Measurements from ENCODE around the gene ADGRA1. TPM values are rescaled to one million over a fixed set of nuclear protein-coding genes. Genes with fewer than 3 reads are reported as not detected.

ADGRA1 gene
- total and polyA plus RNA-seq, 2 of the 13 experiments (the other 11 are each of a cell fraction or from before 2014, with no cell fraction given): not detected

DNA sequence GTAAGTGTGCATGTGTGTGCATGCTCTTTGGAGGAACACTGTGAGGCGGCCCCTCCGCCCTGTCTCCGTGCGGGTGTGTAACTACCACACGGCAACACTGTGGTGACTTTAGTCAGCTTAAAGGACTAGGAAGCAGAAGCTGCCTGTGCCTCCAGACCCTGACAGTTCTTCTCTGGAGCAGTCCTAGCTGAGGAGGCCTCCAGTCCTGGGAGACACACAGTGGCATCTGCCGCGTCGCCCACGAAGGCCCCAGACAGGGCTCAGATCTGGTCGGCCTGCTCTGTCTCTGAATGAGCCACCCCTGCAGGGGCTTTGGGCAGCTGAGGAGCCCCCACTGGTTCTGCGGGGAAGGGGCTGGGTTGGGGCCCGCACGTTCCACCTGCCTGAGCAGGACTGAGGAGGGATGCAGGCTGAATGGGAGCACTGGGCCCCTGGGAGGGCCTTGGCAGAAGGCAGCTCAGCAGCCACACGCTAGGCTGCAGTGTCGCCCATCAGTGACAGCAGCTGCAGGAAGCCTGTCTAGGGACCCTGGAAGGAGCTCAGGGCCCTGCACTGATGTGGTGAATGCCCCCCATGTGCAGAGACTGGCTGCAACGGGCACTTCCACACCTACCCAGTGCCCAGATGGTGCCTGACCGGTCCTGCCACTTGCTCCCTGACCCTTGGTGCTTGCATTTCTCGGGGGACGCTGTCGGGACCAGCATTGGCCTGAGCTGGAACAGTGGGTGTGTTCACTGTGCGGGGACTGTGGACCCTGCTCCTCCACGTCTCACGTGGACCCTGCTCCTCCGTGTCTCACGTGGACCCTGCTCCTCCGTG, 45.0 kb downstream of the ADGRA1 start:
- in situ Hi-C loops (cut with HindIII; ENCODE audit: extremely low pct_ligation_motif_present, low pct_unique_long_range_greater_than_20kb) (no loop called here), intact Hi-C loops (cut with micrococcal nuclease; ENCODE audit: unreplicated experiment) (no loop called here)
- H4K20me1 ChIP-seq (ENCODE audit: insufficient read depth, low read length): no peaks in the 10 kb centered on the region
- no peaks in the 10 kb centered on the region for H3K36me3 ChIP-seq (replicated peaks in 1 of 2; ENCODE audit: control insufficient read depth in 1 of 2, insufficient read depth in 2 of 2, low read length in 2 of 2)
- WGBS (ENCODE audit: low lambda C conversion rate): 60% methylated on average over 4 of the region's 26 CpGs
- TF ChIP-seq NPAS2 (CRISPR knock-in tag; IDR thresholded peaks at IDR 0.05; ENCODE audit: borderline replicate concordance) (no peak), ZNF256 (CRISPR knock-in tag; conservative IDR thresholded peaks at IDR 0.05) (no peak), MED13 (CRISPR knock-in tag; IDR thresholded peaks at IDR 0.05) (no peak), SYNCRIP (IDR thresholded peaks at IDR 0.05; ENCODE audit: insufficient read depth, low read depth, low read length) (no peak), SSRP1 (CRISPR knock-in tag; IDR thresholded peaks at IDR 0.05) (no peak), ZNF749 (CRISPR knock-in tag; IDR thresholded peaks at IDR 0.05; ENCODE audit: borderline replicate concordance) (no peak), GATAD2A (CRISPR knock-in tag; IDR thresholded peaks at IDR 0.05) (no peak)
- TF ChIP-seq, protein P1, sequence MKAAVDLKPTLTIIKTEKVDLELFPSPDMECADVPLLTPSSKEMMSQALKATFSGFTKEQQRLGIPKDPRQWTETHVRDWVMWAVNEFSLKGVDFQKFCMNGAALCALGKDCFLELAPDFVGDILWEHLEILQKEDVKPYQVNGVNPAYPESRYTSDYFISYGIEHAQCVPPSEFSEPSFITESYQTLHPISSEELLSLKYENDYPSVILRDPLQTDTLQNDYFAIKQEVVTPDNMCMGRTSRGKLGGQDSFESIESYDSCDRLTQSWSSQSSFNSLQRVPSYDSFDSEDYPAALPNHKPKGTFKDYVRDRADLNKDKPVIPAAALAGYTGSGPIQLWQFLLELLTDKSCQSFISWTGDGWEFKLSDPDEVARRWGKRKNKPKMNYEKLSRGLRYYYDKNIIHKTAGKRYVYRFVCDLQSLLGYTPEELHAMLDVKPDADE (CRISPR knock-in tag; IDR thresholded peaks at IDR 0.05): no peak
- ChIA-PET CTCF (ENCODE audit: low intra/inter-chr PET ratio, low total read pairs) (no interaction called here), POLR2A (no interaction called here)
- ATAC-seq (peak; percentile 16), DNase-seq (ENCODE audit: low spot score) (no peak), FAIRE-seq (no peak)
- H3K9me3 ChIP-seq (ENCODE audit: low read length): no peaks in the 10 kb centered on the region
- peaks cover 6 to 26% of the 10 kb centered on the region in 2 experiments; a peak in 4 of 5 replicates for H3K27me3 ChIP-seq (ENCODE audit: control insufficient read depth in 1 of 2, insufficient read depth in 2 of 2, low read length in 2 of 2)
- BruUV-seq (replicated peaks): no TSS peak
- H3K4me3 ChIP-seq (replicated peaks in 1 of 3; ENCODE audit: insufficient read depth in 1 of 3, low read depth in 2 of 3, low read length in 3 of 3): no peak overlapping the region
- H3K27ac ChIP-seq (ENCODE audit: extremely low read length, insufficient read depth, low read length): no peak overlapping the region
- H3K4me1 ChIP-seq (ENCODE audit: insufficient read depth, low read length): no peaks in the 10 kb centered on the region
- H2AFZ ChIP-seq (ENCODE audit: low read length): no peak overlapping the region
- no peak overlapping the region for H3K9ac ChIP-seq (ENCODE audit: insufficient read depth, low read depth, low read length)
- H3K79me2 ChIP-seq (ENCODE audit: insufficient read depth, low read length): no peaks in the 10 kb centered on the region
- H3K4me2 ChIP-seq (ENCODE audit: low read depth, low read length): no peak overlapping the region

Data from HepG2 (cell line).